ENCODE results near the gene C2orf49.

The C2orf49 gene

DNA sequence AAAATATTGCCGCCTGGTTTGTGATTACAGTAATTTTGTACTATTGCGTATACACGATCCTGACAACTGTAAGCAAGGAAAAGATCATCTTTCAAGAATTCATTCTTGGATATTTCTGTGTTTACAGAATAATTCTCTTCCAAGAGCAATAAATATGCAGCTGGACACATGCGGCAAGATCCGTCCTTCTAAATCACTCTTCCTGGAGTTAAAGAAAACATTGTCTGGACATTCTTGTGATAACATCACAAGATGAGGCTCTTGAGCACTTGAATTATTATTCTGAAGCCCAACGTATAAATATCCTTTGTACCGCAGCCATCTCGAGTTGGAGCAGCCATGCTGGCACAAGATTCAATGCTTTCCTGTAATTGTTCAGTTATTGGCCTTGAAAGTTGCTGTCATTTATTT lies 51.6 kb downstream of the C2orf49 start:
- TF ChIP-seq GATA1 (IDR thresholded peaks at IDR 0.05; ENCODE audit: low read depth, low read length), result no peak
- no peak for DNase-seq

DNA sequence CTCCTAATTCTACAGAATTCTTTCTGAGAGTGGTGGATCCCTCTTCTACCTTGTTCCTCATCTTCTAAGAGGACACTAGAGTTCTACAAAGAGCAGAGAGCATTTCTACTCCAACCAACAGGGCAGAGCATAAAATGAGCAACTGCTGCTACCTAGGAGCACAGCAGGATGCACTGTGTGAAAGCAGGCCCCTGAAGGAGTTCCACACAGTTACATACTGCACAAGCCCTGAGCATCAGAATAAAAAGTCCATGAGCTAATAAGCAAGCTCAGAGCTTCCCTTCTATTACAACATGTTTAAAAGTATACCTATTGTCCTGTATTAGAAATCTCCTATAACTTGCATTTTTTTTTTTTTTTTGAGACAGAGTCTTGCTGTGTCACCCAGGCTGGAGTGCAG lies 53.1 kb downstream of the C2orf49 start:
- TF ChIP-seq POLR2A (IDR thresholded peaks at IDR 0.05; ENCODE audit: low read length) (no peak), GATA1 (IDR thresholded peaks at IDR 0.05; ENCODE audit: low read depth, low read length) (no peak)
- no peak for DNase-seq

DNA sequence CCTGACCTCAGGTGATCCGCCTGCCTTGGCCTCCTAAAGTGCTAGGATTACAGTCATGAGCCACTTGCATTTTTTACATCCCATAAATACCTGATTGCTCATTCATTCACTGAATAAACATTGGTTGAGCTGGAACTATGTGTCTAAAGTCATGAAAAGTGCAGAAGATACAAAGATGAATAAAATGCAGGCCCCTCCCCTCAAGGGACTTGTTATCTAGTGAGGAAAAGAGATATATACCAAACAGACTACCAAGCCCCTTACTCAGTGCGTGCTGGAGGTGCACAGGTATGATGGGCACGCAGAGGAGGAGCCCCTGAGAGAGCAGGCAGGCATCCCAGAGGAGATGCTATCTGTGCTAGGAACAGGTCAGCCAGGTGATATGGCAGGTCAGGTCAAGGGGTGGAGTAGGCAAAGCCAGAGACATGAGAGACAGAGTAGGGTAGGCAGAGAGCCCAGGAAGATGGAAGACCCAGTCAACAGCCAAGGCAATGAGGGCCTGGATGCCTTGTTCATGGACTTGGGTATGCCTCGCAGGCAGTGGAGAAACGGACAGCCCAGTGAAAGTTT lies 53.8 kb downstream of the C2orf49 start:
- TF ChIP-seq GATA1 (IDR thresholded peaks at IDR 0.05; ENCODE audit: low read depth, low read length) (no peak), POLR2A (IDR thresholded peaks at IDR 0.05; ENCODE audit: low read length) (no peak)
- DNase-seq, result no peak

DNA sequence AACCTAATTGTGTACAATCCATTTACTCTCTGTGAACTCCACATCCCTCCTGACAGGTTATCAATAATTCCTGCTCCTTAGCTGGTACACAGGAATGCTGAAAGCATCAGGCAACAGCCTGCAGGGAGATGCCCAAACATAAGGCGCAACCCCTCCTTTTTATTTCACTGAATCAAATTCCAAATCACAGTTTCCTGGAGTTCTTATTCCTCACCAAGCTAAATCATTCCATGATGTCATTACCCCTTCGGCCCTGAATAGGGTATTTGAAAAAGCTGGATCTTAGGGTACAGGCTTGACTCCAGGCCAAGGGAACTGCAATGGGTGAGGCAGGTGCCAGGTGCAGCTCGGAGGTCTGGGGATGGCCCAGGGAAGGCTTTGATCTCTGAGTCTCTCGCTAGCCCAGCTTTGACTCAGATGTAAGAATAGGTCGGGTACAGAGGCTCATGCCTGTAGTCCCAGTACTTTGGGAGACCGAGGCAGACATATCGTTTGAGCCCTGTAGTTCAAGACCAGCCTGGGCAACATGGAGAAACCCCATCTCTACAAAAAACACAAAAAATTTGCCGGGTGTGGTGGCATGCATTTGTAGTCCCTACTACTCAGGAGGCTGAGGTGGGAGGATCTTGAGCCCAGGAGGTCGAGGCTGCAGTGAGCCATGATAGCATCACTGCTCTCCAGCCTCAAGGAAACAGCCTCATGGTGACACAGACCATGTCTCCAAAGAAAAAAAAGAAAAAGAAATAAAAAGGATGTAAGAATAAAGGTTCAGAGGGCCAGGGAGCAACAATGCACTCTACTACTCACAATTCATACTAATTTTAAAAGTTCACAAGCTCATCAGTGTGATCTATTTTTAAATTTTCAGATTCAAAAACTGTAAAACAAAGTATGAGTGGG lies 54.7 kb downstream of the C2orf49 start:
- TF ChIP-seq POLR2A (IDR thresholded peaks at IDR 0.05; ENCODE audit: low read length) (no peak), GATA1 (IDR thresholded peaks at IDR 0.05; ENCODE audit: low read depth, low read length) (no peak)
- no peak for DNase-seq

DNA sequence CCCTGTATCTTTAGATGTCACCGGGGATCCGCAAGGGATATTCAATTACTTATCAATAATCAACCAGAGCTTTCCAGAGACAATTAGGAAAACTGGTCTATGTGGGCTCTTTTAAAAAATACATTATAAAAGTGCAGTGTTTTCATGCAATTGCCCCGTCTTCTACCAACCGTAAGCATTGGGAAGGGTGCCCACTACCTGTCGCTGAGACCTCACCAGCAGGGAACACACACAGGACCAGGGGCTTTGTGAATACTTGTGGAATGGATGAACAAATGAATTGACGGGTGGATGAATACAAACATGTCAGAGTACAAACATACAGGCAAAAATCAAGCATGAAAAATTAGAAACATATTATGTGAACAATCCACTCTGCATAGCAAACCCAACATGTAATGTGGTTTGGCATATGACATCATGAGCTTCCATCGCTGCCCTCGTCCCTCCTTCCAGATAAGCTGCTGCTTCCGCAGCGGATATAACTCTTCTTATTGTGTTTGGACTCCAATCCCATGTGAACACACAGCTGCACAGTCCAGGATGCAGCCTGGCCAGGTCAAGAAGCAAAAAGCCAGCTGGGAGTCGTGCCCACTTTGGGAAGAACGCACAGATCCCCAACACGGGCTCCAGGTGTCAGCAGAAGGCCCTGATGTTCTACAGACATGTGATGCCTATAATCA lies 56.2 kb downstream of the C2orf49 start:
- no peak for DNase-seq
- TF ChIP-seq POLR2A (IDR thresholded peaks at IDR 0.05; ENCODE audit: low read length) (no peak), GATA1 (IDR thresholded peaks at IDR 0.05; ENCODE audit: low read depth, low read length) (no peak)

DNA sequence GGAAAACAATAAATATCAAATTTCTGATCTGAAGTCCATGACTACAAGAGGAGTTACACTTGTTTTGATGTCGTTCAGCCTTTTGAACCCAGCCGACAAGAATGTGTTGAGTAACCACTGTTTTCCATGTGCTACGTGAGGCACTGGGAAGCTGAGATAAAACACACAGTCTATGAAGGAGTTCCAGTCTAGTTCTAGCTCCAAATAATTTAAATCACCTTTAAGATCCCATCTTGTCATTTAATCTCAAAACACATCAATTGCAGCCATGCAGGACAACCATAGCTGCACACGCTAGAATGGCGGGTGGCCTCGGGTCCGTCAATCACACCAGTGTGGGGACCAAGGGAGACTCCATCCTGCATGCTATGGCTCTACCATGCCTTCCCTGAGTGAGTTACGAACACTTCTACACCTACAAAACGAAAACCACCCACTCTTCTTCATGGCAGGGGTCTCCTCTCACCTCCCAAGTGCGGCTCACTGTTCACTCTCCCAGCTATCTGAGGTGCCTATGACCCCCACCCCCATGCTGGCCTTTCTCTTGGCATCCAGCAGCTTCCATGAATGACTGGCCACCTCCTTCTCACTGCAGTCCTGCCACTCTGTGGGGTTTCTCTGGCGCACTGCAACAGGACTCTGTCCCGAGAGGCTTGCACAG lies 57.7 kb downstream of the C2orf49 start:
- DNase-seq, result no peak
- TF ChIP-seq POLR2A (IDR thresholded peaks at IDR 0.05; ENCODE audit: low read length) (no peak), GATA1 (IDR thresholded peaks at IDR 0.05; ENCODE audit: low read depth, low read length) (no peak)

DNA sequence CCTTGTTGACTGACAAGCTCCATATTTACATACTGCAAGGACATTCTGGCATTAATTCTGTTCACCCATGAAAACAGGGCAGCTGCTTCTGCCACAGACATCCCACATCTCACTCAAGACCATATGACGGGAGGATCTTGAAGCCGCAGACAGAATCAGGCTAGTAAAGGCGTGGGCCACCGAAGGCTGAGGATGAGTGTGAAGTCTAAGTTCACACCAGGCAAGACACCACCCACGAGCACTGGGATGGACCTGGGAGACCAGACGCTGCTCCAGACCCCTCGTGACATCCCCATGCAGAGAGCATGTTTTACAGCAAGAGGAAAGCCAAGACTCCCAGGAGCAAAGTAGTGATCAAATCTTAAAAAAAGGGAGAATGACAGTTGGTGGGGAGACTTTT lies 58.4 kb downstream of the C2orf49 start:
- TF ChIP-seq POLR2A (IDR thresholded peaks at IDR 0.05; ENCODE audit: low read length) (no peak), GATA1 (IDR thresholded peaks at IDR 0.05; ENCODE audit: low read depth, low read length) (no peak)
- no peak for DNase-seq

DNA sequence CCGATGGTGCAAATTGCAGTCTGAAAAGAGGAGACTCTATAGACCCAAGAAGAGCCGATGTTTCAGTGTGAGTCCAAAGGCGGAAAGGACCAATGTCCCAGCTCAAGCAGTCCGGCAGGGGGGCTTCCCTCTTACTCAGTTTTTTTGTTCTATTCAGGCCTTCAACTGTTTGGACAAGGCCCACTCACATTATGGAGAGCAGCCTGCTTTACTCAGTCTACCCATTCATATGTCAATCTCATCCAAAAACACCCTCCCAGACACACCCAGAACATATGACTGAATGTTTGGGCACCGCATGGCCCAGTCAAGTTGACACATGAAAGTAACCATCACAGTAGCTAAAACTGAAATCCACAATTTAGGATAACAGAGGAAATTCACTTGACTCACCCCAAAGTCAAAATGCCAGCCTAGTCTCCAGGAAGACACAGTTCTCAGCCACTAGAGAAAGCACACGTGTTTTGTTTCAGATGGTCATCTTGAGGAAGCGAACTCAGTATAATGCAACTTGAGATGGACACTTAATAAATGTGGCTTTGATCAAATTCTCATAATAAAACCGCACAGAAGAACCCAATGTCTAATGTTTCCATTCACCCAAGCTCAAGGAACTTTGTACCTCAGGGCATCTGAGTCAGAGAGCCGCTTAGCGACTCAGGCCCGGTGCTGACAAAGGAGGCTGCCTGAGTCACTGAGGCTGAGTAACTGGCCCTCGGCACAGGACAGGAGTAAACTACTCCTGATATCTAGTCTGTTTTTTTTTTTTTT lies 59.1 kb downstream of the C2orf49 start:
- TF ChIP-seq POLR2A (IDR thresholded peaks at IDR 0.05; ENCODE audit: low read length) (peak; percentile 12), GATA1 (IDR thresholded peaks at IDR 0.05; ENCODE audit: low read depth, low read length) (no peak)
- DNase-seq, result peak; percentile 54 to 76

DNA sequence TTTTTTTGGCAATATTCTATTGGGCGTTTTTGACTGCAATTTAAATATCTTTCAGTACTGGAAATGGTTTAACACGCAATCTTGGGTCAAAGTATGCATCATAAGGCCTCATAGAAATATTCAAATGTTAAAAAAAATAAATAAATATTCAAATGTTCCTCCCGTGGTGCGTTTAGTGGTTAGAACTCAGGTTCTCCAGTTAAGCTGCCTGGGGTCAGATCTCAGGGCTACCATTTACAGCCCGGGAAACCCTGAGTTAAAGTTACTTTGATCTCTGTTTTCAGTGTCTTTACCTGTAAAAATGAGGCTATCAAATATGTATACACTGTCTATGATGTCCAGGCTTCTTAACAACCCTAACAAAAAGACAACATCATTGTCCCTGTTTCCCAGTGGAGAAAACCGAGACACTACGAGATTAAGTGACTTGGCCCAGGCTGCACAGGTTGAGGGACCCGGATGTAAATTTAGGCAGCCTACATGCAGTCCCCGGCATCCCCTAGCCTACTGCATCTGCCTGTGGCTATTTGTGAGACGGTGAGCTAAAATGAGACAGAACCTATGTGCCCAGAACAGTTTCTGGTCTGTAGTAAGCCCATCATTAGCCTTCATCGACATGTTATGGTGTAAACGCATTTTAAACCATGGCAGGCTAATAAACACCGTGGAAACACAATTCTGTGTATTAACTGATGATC lies 59.8 kb downstream of the C2orf49 start:
- TF ChIP-seq POLR2A (IDR thresholded peaks at IDR 0.05; ENCODE audit: low read length) (no peak), GATA1 (IDR thresholded peaks at IDR 0.05; ENCODE audit: low read depth, low read length) (no peak)
- peak in 1 of 2 experiments; percentile 25 for DNase-seq

DNA sequence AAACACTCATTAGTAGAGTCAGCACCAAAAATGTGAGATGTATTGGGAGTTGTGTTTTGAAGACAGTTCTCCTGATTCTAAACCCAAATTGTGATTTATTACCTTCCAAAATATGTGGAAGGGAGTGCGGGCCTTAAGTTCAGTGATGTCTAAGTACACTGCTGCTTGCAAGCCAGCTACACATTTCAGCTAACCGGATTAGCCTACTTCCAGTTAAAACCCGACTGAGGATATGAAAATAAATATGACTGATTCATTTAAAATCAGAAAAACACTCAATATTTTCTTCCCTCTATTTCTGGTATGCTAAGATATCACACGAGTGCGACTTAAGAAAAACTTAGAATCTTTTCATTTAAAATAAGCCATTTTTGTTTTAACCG lies 60.6 kb downstream of the C2orf49 start:
- TF ChIP-seq GATA1 (IDR thresholded peaks at IDR 0.05; ENCODE audit: low read depth, low read length), result no peak
- no peak for TF ChIP-seq POLR2A (IDR thresholded peaks at IDR 0.05; ENCODE audit: low read length)
- DNase-seq, result peak; percentile 28 to 47

DNA sequence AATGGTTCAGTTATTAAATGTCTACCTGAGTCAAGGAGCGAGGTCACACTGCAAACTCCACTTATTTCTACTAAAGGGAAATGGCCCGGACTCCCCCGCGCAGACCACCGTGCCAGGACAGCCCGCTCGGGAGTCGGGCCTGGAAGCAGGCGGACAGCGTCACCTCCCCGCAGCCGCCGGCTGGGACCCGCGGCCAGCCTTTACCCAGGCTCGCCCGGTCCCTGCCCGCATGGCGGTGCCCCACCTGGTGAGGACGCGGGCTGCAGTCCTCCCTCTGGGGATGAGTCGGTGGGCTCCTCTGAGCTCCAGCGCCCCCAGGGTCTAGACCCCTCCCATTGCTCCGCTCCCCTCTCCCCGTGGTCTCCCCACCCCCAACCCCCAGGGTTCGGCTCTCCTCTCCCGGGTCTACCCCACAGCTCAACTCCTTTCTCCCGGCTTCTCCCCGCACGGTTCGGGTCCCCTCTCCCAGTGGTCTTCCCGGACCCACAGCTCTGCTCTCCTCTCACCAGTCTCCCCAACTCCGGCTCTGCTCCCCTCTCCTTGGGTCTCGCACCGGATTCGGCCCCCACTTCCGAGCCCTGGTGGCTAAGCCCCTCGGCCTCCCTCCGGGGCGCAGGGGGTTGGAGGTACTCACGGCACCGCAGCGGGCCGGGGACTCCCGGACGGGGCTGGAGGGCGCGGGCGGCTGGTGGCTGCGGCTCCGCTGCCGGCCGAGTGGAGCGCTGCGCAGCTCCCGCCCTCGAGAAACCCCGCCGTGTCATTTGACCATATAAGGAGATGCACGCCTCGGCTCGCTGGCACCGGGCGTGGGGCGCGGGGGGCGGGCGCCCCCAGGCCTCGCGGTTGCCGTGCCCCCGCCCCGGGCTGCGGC lies 61.2 kb downstream of the C2orf49 start, which contains the start of gene FHL2:
Gene FHL2, minus strand, starts transcription at position 716 of the 871 bp plus-strand sequence. CDS start 12,535 bp downstream, outside the sequence.
- TF ChIP-seq POLR2A (IDR thresholded peaks at IDR 0.05; ENCODE audit: low read length) (peak; percentile 92), GATA1 (IDR thresholded peaks at IDR 0.05; ENCODE audit: low read depth, low read length) (no peak)
- DNase-seq, result peak; percentile 85 to 89

All from erythroblast (primary cell).